H1 (cell line): ENCODE results near the gene ITPKB. TPM values are rescaled to one million over a fixed set of nuclear protein-coding genes. Genes with fewer than 3 reads are reported as not detected.

Experiments used
- CTCF ChIA-PET: fragments of 300-600 bp; sonication (Branson Sonifier 250); formaldehyde crosslinking; loops from one replicate; lab custom pipeline; 2021; ENCODE audit not compliant: partially characterized antibody; lab: Charles Lee
- POLR2A ChIA-PET: fragments of 300-600 bp; sonication (Branson Sonifier 250); formaldehyde crosslinking; loops from one replicate; lab custom pipeline; 2021; ENCODE audit warnings: inconsistent platforms; ENCODE audit not compliant: partially characterized antibody; lab: Charles Lee
- DNase-seq, 2 experiments: peaks; one replicate each; pipeline versions ENCODE4 v3.0.0 to v3.0.0-alpha.2; 2010 to 2022; ENCODE audit warnings: low spot score in 2 of 2, low read depth in 1 of 2, mixed read lengths in 1 of 2
- FAIRE-seq: peaks from 2 replicates; lab custom pipeline; 2011; peaks lifted over from hg19 to GRCh38; lab: Jason Lieb, UNC
- H2AFZ ChIP-seq: 2 replicates; pipeline ENCODE4 v1.8.1; 2012; ENCODE audit warnings: low read length, inconsistent platforms
- H2AK5ac ChIP-seq: 2 replicates; pipeline ENCODE4 v1.6.1; 2013; ENCODE audit warnings: low read depth, low read length
- H2BK120ac ChIP-seq: replicated peaks from 2 replicates; pipeline ENCODE3; 2013; ENCODE audit warnings: low read depth, low read length, inconsistent platforms
- H2BK12ac ChIP-seq: 2 replicates; pipeline ENCODE4 v1.6.1; 2013; ENCODE audit warnings: low read depth, low read length
- H2BK15ac ChIP-seq: 2 replicates; pipeline ENCODE4 v1.6.1; 2013; ENCODE audit warnings: low read length
- H2BK20ac ChIP-seq: 2 replicates; pipeline ENCODE4 v1.6.1; 2013; ENCODE audit warnings: low read length
- H2BK5ac ChIP-seq: 2 replicates; pipeline ENCODE4 v1.6.1; 2013; ENCODE audit warnings: low read depth, low read length
- H3K14ac ChIP-seq: 2 replicates; pipeline ENCODE4 v1.6.1; 2013; ENCODE audit warnings: inconsistent platforms; ENCODE audit not compliant: insufficient read length
- H3K18ac ChIP-seq: 2 replicates; pipeline ENCODE4 v1.6.1; 2013; ENCODE audit warnings: low read length; ENCODE audit errors: extremely low read depth
- H3K23ac ChIP-seq: 2 replicates; pipeline ENCODE4 v1.6.1; 2013; ENCODE audit warnings: inconsistent platforms; ENCODE audit not compliant: insufficient read length
- H3K23me2 ChIP-seq: 2 replicates; pipeline ENCODE4 v1.6.1; 2013; ENCODE audit warnings: low read depth, low read length
- H3K27ac ChIP-seq: 2 replicates; pipeline ENCODE4 v1.6.1; 2011; ENCODE audit warnings: low read depth, low read length, inconsistent platforms
- H3K27me3 ChIP-seq, 4 experiments: replicated peaks in 1 of 4; 1 replicate in 1 of 4; 2 replicates in 3 of 4; pipeline versions ENCODE4 v1.6.1 to v1.8.1; 2011 to 2013; ENCODE audit warnings: low read length in 3 of 4, mild to moderate bottlenecking in 3 of 4, inconsistent platforms in 2 of 4, mixed read lengths in 2 of 4, moderate library complexity in 1 of 4; ENCODE audit not compliant: control insufficient read depth in 3 of 4, insufficient read depth in 3 of 4; ENCODE audit errors: extremely low read depth in 1 of 4
- H3K36me3 ChIP-seq, 4 experiments: 2 replicates each; pipeline versions ENCODE4 v1.6.1 to v1.8.1; 2011 to 2013; ENCODE audit warnings: mild to moderate bottlenecking in 4 of 4, low read length in 3 of 4, moderate library complexity in 2 of 4, control low read depth in 1 of 4, inconsistent platforms in 1 of 4; ENCODE audit not compliant: insufficient read depth in 4 of 4, control insufficient read depth in 2 of 4
- H3K4ac ChIP-seq: replicated peaks from 2 replicates; pipeline ENCODE3; 2013; ENCODE audit warnings: low read length, low read depth, mixed read lengths, inconsistent platforms; ENCODE audit not compliant: insufficient read length
- H3K4me1 ChIP-seq, 4 experiments: replicated peaks in 1 of 4; 1 replicate in 1 of 4; 2 replicates in 3 of 4; pipeline versions ENCODE4 v1.6.1 to v1.8.1; 2011 to 2013; ENCODE audit warnings: low read length in 3 of 4, inconsistent platforms in 2 of 4, mixed read lengths in 1 of 4; ENCODE audit not compliant: insufficient read depth in 4 of 4, control insufficient read depth in 3 of 4
- H3K4me2 ChIP-seq, 2 experiments: 2 replicates each; pipeline versions ENCODE4 v1.6.1 to v1.8.1; 2011 to 2013; ENCODE audit warnings: low read depth in 2 of 2, low read length in 2 of 2, control low read depth in 1 of 2, inconsistent platforms in 1 of 2, mild to moderate bottlenecking in 1 of 2; ENCODE audit not compliant: insufficient read depth in 1 of 2
- H3K4me3 ChIP-seq, 4 experiments: fragments of 200-600, 300-600 bp in 1 of 4; sonication (generic), shearing (Covaris generic), sonication (Bioruptor Twin) in 1 of 4; 2 replicates each; pipeline versions ENCODE4 v1.5.1 to v1.8.1; 2011 to 2016; ENCODE audit warnings: low read length in 4 of 4, low read depth in 3 of 4, control low read depth in 2 of 4, inconsistent platforms in 2 of 4, mild to moderate bottlenecking in 2 of 4, mixed read lengths in 1 of 4, moderate library complexity in 1 of 4; ENCODE audit not compliant: insufficient read depth in 2 of 4; ENCODE audit errors: extremely low read depth in 1 of 4
- H3K56ac ChIP-seq: replicated peaks from 2 replicates; pipeline ENCODE3; 2013; ENCODE audit warnings: low read depth, mild to moderate bottlenecking, mixed read lengths, low read length, inconsistent platforms; ENCODE audit not compliant: insufficient read length
- H3K79me1 ChIP-seq: 2 replicates; pipeline ENCODE4 v1.6.1; 2013; ENCODE audit warnings: low read depth, low read length, control low read depth
- H3K79me2 ChIP-seq, 2 experiments: 2 replicates each; pipeline versions ENCODE4 v1.6.1 to v1.8.1; 2012 to 2013; ENCODE audit warnings: low read length in 2 of 2, mild to moderate bottlenecking in 2 of 2, inconsistent platforms in 1 of 2; ENCODE audit not compliant: insufficient read depth in 2 of 2, control insufficient read depth in 1 of 2
- H3K9ac ChIP-seq, 4 experiments: replicated peaks in 1 of 4; 1 replicate in 1 of 4; 2 replicates in 3 of 4; pipeline versions ENCODE4 v1.6.1 to v1.8.1; 2011 to 2013; ENCODE audit warnings: low read depth in 3 of 4, low read length in 3 of 4, control low read depth in 2 of 4, mild to moderate bottlenecking in 2 of 4, moderate library complexity in 2 of 4, inconsistent platforms in 1 of 4; ENCODE audit errors: extremely low read depth in 1 of 4
- H3K9me3 ChIP-seq, 2 experiments: 2 replicates each; pipeline versions ENCODE4 v1.6.1 to v1.8.1; 2012 to 2013; ENCODE audit warnings: mild to moderate bottlenecking in 2 of 2, moderate library complexity in 2 of 2, control low read depth in 1 of 2, inconsistent platforms in 1 of 2, low read depth in 1 of 2, low read length in 1 of 2, mixed read lengths in 1 of 2; ENCODE audit not compliant: insufficient read depth in 2 of 2
- H4K20me1 ChIP-seq, 2 experiments: replicated peaks in 1 of 2; 2 replicates each; pipeline versions ENCODE3 to v1.8.1; 2011 to 2013; ENCODE audit warnings: inconsistent platforms in 2 of 2, low read length in 2 of 2, mild to moderate bottlenecking in 1 of 2; ENCODE audit not compliant: insufficient read depth in 2 of 2, control insufficient read depth in 1 of 2
- H4K5ac ChIP-seq: 2 replicates; pipeline ENCODE4 v1.6.1; 2013; ENCODE audit warnings: low read length, low read depth, mixed read lengths, inconsistent platforms; ENCODE audit not compliant: insufficient read length
- H4K8ac ChIP-seq: 2 replicates; pipeline ENCODE4 v1.8.0; 2013; ENCODE audit warnings: mild to moderate bottlenecking, moderate library complexity, low read length, inconsistent platforms; ENCODE audit not compliant: insufficient read depth; ENCODE audit errors: extremely low read depth
- H4K91ac ChIP-seq: replicated peaks from 2 replicates; pipeline ENCODE3; 2013; ENCODE audit warnings: low read length, mixed read lengths, inconsistent platforms; ENCODE audit not compliant: insufficient read length
- BACH1 ChIP-seq: IDR thresholded peaks from 2 replicates; pipeline ENCODE4 v1.6.1; 2012; ENCODE audit warnings: low read length, improper control_type of control experiment
- CBX5 ChIP-seq: fragments of 300-800, 300-1000 bp; sonication (generic); IDR thresholded peaks from 2 replicates; pipeline ENCODE4 v1.7.1; 2016; ENCODE audit warnings: antibody characterized with exemption, low read length, low read depth
- CREB1 ChIP-seq: IDR thresholded peaks from 2 replicates; pipeline ENCODE4 v1.6.1; 2012; ENCODE audit warnings: inconsistent platforms
- EZH2 ChIP-seq: fragments of 200-600 bp; sonication (generic); IDR thresholded peaks from 2 replicates; pipeline ENCODE4 v1.7.1; 2012; ENCODE audit warnings: low read depth, mild to moderate bottlenecking, moderate library complexity, low read length, inconsistent platforms; ENCODE audit not compliant: severe bottlenecking
- JUND ChIP-seq: IDR thresholded peaks from 2 replicates; pipeline ENCODE4 v1.6.1; 2011; ENCODE audit warnings: mild to moderate bottlenecking, improper control_type of control experiment, low read length
- NANOG ChIP-seq: IDR thresholded peaks from 2 replicates; pipeline ENCODE4 v1.6.1; 2011; ENCODE audit warnings: low read length, low read depth, mild to moderate bottlenecking, inconsistent platforms; ENCODE audit not compliant: insufficient read depth, poor library complexity, severe bottlenecking
- RFX5 ChIP-seq: IDR thresholded peaks from 2 replicates; pipeline ENCODE4 v1.6.1; 2011; ENCODE audit warnings: low read depth, low read length, improper control_type of control experiment, borderline replicate concordance
- SIN3A ChIP-seq, 2 experiments: IDR thresholded peaks in 1 of 2; conservative IDR thresholded peaks in 1 of 2; 2 replicates each; pipeline ENCODE4 v1.6.1; 2011 to 2012; ENCODE audit warnings: low read length in 2 of 2, improper control_type of control experiment in 1 of 2, low read depth in 1 of 2, mild to moderate bottlenecking in 1 of 2
- SIX5 ChIP-seq: IDR thresholded peaks from 2 replicates; pipeline ENCODE4 v1.6.1; 2011; ENCODE audit warnings: mild to moderate bottlenecking, low read depth, low read length
- TCF12 ChIP-seq: IDR thresholded peaks from 2 replicates; pipeline ENCODE4 v1.6.1; 2011; ENCODE audit warnings: low read depth, mild to moderate bottlenecking, low read length
- YY1 ChIP-seq: IDR thresholded peaks from 2 replicates; pipeline ENCODE4 v1.6.1; 2011; ENCODE audit warnings: low read depth, mild to moderate bottlenecking, low read length
- WGBS, 2 experiments: shearing (Covaris generic) in 1 of 2; methylation state at CpG; one replicate each; pipeline versions ENCODE4 v1.1.6 to v1.1.7; 2013 to 2015; ENCODE audit warnings: low lambda C conversion rate in 2 of 2, mixed read lengths in 2 of 2, inconsistent platforms in 1 of 2, low coverage in 1 of 2, missing lambda C conversion rate in 1 of 2; ENCODE audit not compliant: insufficient replicate concordance in 2 of 2, insufficient coverage in 1 of 2, insufficient read length in 1 of 2; ENCODE audit errors: extremely low coverage in 1 of 2, missing lambda C conversion rate in 1 of 2; 5-methylcytosine and 5-hydroxymethylcytosine counted together
- polyA plus RNA-seq, 7 experiments: library from polyadenylated mRNA; depleted of rRNA in 3 of 7; stranded (reverse) in 5 of 7; unstranded in 2 of 7; fragments of >200 nt in 5 of 7; fragments of 200-250 nt in 2 of 7; gene quantifications; 1 replicate in 5 of 7; 2 replicates in 1 of 7; 4 replicates in 1 of 7; pipeline versions ENCODE4 v1.2.1 to v1.2.3, GENCODE V29; 2011 to 2013; ENCODE audit warnings: missing spikeins in 2 of 7, mixed read lengths in 2 of 7
- total RNA-seq: library from RNA; stranded (reverse); fragmentation: NEBNext Ultra II Directional; extraction: Animal tissue kit (Norgen Biotek cat#: 25700); gene quantifications from 2 replicates; pipeline ENCODE4 v1.2.1, GENCODE V29; 2021
- TF ChIP-seq, protein P1 (sequence below), 3 experiments: IDR thresholded peaks; 1 replicate in 2 of 3; 2 replicates in 1 of 3; pipeline versions ENCODE4 v1.5.1 to v1.6.1; 2011; ENCODE audit warnings: low read length in 3 of 3, mild to moderate bottlenecking in 3 of 3, inconsistent platforms in 2 of 3, low read depth in 1 of 3, moderate library complexity in 1 of 3; ENCODE audit not compliant: insufficient read depth in 1 of 3; ENCODE audit errors: control extremely low read depth in 1 of 3

The ITPKB gene
- total and polyA plus RNA-seq, 2 of the 8 experiments (the other 6 are each of a cell fraction or from before 2014, with no cell fraction given), result 1.7 to 4.8 TPM

GRCh38 chr1:226761322-226761721, 22.2 kb upstream of the ITPKB start:
- Histone ChIP-seq H3K27me3 (no peaks in the 10 kb centered on the region), H4K91ac (no peak overlapping the region), H3K9me3 (no peaks in the 10 kb centered on the region), H3K23me2 (no peaks in the 10 kb centered on the region; the same call in 1 of the 2 replicates), H3K4me3 (no peak overlapping the region), H4K8ac (no peak overlapping the region), H3K14ac (no peak overlapping the region), H2BK20ac (no peak overlapping the region), H2AK5ac (no peak overlapping the region), H3K23ac (no peak overlapping the region), H3K9ac (no peak overlapping the region), H3K27ac (no peak overlapping the region), H2BK15ac (no peak overlapping the region), H4K5ac (no peak overlapping the region), H3K4me2 (no peak overlapping the region), H2BK12ac (no peak overlapping the region), H4K20me1 (no peaks in the 10 kb centered on the region), H2AFZ (no peak overlapping the region), H3K79me2 (no peaks in the 10 kb centered on the region), H3K56ac (no peak overlapping the region), H2BK5ac (no peak overlapping the region), H3K79me1 (no peaks in the 10 kb centered on the region), H3K4me1 (peaks cover 0 to 13% (median 6%) of the 10 kb centered on the region in 4 experiments; a peak in 5 of 7 replicates), H2BK120ac (no peak overlapping the region), H3K4ac (no peak overlapping the region), H3K36me3 (no peaks in the 10 kb centered on the region), H3K18ac (no peak overlapping the region)
- 71% methylated on average over 1 of the region's 1 CpG; no CpG with 5 or more reads in 1 of the 2 experiments for WGBS, 2 experiments
- DNase-seq, result no peak
- ChIA-PET CTCF (interaction anchor here (0.9 to 1.7 kb wide), 4 partner anchors 12 to 66 kb away, joined by 3 to 7 read pairs (median 4); no protein-coding TSS in a partner anchor), POLR2A (interaction anchor here (1.3 kb wide), 1 partner anchor 67 kb away, joined by 3 read pairs; no protein-coding TSS in a partner anchor)
- no peak for FAIRE-seq
- TF ChIP-seq SIX5 (no peak), SIN3A (conservative IDR thresholded peaks at IDR 0.05 in 1 of 2, IDR thresholded peaks at IDR 0.05 in 1 of 2; ENCODE audit: low read depth in 1 of 2, low read length in 2 of 2) (no peak), BACH1 (no peak), CBX5 (no peak), TCF12 (no peak), JUND (no peak), NANOG (no peak), YY1 (no peak), RFX5 (no peak), CREB1 (no peak), EZH2 (no peak)
- TF ChIP-seq, protein P1, sequence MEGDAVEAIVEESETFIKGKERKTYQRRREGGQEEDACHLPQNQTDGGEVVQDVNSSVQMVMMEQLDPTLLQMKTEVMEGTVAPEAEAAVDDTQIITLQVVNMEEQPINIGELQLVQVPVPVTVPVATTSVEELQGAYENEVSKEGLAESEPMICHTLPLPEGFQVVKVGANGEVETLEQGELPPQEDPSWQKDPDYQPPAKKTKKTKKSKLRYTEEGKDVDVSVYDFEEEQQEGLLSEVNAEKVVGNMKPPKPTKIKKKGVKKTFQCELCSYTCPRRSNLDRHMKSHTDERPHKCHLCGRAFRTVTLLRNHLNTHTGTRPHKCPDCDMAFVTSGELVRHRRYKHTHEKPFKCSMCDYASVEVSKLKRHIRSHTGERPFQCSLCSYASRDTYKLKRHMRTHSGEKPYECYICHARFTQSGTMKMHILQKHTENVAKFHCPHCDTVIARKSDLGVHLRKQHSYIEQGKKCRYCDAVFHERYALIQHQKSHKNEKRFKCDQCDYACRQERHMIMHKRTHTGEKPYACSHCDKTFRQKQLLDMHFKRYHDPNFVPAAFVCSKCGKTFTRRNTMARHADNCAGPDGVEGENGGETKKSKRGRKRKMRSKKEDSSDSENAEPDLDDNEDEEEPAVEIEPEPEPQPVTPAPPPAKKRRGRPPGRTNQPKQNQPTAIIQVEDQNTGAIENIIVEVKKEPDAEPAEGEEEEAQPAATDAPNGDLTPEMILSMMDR (IDR thresholded peaks at IDR 0.05; ENCODE audit: control extremely low read depth in 1 of 3, insufficient read depth in 1 of 3, low read depth in 1 of 3, low read length in 3 of 3), result no peak
